HG03175 (cell line): ENCODE results near the gene NAPSA.

Source experiments
- ATAC-seq: cut with Tn5 transposase; IDR thresholded peaks from one replicate; pipeline ENCODE4 v1.9.1; 2021; ENCODE audit warnings: mild to moderate bottlenecking, moderate library complexity; ENCODE audit not compliant: unreplicated experiment

Gene NAPSA

GRCh38 chr19:50318438-50318837, 47.0 kb downstream of the NAPSA start:
- ATAC-seq: no peak

GRCh38 chr19:50317115-50317514, 48.3 kb downstream of the NAPSA start:
- no peak for ATAC-seq

- no peak for ATAC-seq
These were observed 49.5 kb downstream of the NAPSA start for GRCh38 chr19:50315773-50316448.

DNA sequence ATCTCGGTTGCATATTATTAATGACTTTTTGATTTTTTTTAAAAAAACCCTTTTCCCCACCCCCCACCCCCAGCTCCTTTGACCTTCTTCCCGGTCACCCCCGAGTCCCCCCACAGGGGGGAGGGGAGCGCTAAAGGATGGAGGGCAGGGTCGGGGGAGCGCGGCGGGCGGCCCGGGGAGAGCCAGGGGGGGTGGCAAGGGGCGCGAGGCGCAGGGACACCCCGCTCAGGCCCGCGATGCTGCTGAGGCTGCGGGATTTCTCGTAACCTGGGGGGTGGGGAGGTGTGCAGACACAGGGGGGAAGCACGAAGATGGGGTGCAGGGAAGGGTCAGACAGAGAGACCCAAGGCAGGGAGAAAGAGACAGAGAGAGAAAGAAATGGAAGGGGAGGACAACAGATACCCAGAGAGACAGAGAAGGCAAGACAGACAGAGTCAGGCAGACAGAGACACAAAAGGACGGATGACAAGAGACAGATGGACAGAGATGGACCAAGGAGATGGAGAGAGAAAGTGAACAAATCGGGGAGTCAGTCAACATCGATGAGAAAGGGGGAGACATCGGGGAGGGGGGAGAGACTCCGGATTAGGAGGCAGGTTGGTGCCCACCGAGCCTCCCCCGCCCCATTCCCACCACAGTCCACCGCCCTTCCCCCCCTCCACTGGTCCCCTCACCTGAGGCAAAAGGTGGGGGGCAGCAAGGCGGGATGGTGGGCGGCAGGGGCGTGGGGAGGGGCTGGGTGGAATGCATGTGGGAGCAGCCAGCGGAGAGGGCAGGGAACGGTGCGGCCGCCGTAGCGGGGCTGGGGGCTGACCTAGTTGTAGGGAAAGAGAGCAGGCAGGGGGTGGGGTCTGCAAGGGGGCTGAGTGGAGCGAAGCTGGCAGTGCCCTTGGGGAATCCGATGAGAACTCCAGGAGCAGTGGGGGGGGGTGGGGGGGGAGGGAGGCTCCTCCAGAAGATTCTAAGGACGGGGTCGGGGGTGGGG, 50.4 kb downstream of the NAPSA start:
- no peak for ATAC-seq

DNA sequence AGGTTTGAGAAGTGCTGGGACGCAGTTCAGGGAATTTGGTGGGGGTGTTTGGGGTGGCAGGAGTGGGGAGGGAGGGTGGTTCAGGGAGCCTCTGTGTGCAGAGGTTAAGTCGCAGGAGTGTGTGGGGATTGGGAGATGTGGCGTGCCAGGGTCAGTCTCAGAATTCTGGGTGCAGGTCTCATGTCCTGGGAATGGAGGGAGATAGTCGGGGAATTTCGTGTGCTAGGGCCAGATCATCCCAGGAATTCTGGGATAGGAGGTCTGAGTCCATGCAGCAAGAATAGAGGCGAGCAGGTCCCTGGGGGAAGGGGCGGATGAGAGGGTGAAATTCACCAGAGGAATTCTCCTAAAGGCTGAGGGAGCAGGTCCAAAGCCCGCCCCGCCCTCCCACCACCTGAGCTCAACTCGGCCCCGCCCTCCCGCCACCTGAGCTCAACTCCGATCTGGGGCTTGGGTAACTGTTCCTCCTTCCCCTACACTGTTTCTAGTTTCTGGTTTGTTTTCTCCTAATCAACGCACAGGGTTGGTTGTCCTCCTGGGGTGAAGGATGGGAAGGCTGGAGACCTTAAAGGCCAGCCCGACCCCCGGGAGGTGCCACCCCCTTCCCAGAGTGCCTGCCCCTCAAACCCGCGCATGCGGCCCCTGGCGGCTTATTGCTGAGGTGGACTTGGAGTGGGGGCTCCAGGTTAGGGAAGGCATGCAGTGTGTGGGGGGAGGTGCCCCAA, 51.5 kb downstream of the NAPSA start:
- no peak for ATAC-seq

- ATAC-seq: no peak
These were observed 52.2 kb downstream of the NAPSA start for GRCh38 chr19:50312967-50313811.

- ATAC-seq: no peak
These were observed 53.5 kb downstream of the NAPSA start for GRCh38 chr19:50311723-50312635.

DNA sequence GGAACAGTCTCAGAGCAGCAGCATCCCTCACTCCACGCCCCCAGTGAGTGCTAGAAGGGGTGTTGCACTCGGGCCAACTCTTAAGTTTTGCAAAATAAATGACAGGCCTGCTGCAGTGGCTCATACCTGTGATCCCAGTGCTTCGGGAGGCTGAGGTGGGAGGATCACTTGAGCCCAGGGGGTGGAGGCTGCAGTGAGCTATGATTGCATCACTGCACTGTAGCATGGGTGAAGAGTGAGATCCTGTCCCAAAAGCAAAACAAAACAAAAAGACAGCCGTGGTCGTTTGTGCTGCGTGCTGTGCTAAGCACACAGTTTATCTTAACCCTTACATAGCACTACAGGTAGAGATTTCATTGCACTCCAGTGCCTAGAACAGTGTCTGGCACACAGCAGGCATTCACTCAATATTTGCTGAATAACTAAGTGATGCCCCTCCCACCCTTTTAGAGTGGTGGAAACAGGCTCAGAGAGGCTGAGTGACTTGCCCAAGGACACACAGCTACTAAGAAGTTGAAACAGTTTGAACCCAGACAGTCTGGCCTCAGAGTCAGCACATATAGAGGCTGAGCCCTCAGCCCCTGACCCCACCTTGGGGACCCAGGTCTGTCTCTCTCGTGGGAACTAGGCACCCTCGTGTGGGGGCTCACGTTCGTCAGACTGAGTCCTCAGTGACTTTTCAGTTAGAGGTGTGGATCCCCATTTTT, 54.5 kb downstream of the NAPSA start:
- ATAC-seq: no peak

DNA sequence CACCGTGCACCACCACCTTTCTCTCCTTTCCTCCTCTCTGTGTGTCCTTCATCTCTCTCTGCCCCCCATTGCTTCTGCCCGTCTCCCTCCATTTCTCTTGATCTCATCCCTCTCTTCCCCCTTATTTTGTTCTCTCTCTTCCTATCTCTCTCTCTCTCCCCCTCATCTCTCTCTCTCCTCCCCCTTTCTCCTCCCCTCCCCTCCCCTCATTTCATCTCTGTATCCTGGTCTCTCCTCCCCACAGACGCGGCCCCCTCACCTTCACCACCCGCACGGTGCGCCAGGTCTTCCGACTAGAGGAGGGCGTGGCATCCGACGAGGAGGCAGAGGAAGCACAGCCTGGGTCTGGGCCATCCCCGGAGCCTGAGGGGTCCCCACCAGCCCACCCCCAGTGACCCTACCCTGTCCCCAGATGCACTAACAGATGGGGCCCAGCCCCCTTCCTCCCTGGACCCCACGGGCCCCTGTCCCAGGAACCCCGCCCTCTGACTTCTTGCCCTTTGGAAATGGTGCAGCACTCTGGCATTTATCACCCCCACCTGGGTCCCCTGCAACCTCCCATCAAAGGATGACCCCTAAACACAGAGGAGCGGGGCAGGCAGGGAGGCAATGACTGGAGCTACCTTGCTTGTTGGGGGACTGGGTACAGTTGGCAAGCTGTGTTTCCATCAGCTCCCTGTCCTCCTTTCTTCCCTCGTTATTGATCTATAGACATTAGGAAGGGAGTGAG, 55.9 kb downstream of the NAPSA start:
- ATAC-seq: no peak

DNA sequence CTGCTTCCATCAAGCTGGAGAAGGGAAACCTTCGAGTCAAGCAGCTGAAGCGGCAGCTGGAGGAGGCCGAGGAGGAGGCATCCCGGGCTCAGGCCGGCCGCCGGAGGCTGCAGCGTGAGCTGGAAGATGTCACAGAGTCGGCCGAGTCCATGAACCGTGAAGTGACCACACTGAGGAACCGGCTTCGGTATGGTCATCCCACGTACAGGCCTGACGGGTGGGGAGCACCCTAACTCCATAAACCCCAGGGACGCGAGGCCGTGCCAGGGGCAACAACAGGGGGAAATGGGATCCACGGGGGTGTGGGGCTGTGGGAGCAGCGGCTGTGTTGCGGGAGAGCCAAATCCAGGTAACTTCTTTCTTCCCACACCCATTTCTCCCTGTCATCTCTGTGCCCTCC, 56.4 kb downstream of the NAPSA start:
- no peak for ATAC-seq
